LNCaP clone FGC (cell line): Measurements from ENCODE around the gene DNAJB6.

Source experiments
- DNase-seq: peaks from one replicate; pipeline ENCODE4 v3.0.0-alpha.2; 2011; ENCODE audit warnings: low read depth
- H3K4me3 ChIP-seq: 2 replicates; pipeline ENCODE4 v1.5.1; 2011; ENCODE audit warnings: mild to moderate bottlenecking, low read depth, low read length, control low read depth
- TF ChIP-seq, protein P1 (sequence below): IDR thresholded peaks from 2 replicates; pipeline ENCODE4 v1.5.1; 2012; ENCODE audit warnings: mild to moderate bottlenecking; ENCODE audit not compliant: control insufficient read depth, insufficient read depth; ENCODE audit errors: extremely low read depth

Gene DNAJB6

GRCh38 chr7:157339777-157340677, 3.2 kb downstream of the DNAJB6 start:
- DNase-seq = no peak
- TF ChIP-seq, protein P1, sequence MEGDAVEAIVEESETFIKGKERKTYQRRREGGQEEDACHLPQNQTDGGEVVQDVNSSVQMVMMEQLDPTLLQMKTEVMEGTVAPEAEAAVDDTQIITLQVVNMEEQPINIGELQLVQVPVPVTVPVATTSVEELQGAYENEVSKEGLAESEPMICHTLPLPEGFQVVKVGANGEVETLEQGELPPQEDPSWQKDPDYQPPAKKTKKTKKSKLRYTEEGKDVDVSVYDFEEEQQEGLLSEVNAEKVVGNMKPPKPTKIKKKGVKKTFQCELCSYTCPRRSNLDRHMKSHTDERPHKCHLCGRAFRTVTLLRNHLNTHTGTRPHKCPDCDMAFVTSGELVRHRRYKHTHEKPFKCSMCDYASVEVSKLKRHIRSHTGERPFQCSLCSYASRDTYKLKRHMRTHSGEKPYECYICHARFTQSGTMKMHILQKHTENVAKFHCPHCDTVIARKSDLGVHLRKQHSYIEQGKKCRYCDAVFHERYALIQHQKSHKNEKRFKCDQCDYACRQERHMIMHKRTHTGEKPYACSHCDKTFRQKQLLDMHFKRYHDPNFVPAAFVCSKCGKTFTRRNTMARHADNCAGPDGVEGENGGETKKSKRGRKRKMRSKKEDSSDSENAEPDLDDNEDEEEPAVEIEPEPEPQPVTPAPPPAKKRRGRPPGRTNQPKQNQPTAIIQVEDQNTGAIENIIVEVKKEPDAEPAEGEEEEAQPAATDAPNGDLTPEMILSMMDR = peak; percentile 62
- no peak overlapping the region for H3K4me3 ChIP-seq

- TF ChIP-seq, protein P1 = no peak
- no peak overlapping the region for H3K4me3 ChIP-seq
- DNase-seq = no peak
These were observed 10.6 kb downstream of the DNAJB6 start for GRCh38 chr7:157347217-157347904.

GRCh38 chr7:157348548-157348947, 11.7 kb downstream of the DNAJB6 start:
- H3K4me3 ChIP-seq = no peak overlapping the region
- no peak for DNase-seq
- TF ChIP-seq, protein P1 = no peak

GRCh38 chr7:157352516-157352915, 15.7 kb downstream of the DNAJB6 start:
- TF ChIP-seq, protein P1 = no peak
- no peak overlapping the region for H3K4me3 ChIP-seq
- no peak for DNase-seq

DNA sequence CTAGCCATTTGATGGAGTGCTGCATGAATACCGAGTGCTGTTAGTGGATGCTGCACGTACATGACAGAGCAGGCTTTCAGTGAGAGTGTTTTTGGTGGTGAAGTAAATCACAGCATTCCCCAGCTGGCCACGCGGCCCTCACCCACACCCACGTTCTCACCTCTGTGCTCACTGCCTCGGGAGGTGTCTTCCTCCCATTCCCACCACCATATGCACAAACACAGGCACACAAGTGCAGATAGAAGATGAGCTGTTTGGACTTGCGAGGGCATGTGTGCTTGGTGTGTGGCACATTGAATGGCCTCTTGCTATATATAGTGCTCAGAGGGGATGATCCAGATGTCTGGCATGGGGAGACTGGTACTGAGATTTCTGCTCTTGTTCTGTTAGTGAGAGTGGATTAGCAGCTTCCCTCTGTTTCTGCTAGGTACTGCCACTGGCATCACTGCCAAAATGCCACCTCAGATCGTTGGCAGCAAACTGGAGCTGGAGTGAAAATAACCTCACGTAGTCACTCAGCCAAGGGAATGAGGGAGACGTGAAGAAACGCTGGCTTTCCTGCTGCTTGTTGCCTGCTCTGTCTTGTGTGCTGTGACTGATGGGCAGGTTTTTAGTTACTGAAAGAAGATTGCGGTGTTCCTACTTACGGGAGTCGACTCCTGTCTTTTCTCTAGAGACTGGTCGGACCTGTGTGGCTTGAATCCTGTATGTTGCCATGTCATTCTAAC, 19.1 kb downstream of the DNAJB6 start:
- TF ChIP-seq, protein P1 = no peak
- DNase-seq = peak; percentile 63
- H3K4me3 ChIP-seq = peak overlapping the region; percentile 26

GRCh38 chr7:157357129-157358040, 20.6 kb downstream of the DNAJB6 start:
- DNase-seq = no peak
- TF ChIP-seq, protein P1 = no peak
- no peak overlapping the region for H3K4me3 ChIP-seq
